SK-N-SH treated with all-trans-retinoic acid at 6 μM for 48 hours (cell line): ENCODE results near the gene ABI3BP.
A peak's percentile ranks its signal among the peaks of the same experiment; 100 is the strongest.

Experiments
- ATAC-seq: fragments of 200-7000 bp; cut with Tn5 transposase; 3 replicates; pipeline ENCODE4 v1.9.1; 2020; ENCODE audit warnings: mild to moderate bottlenecking, moderate library complexity
- ARNTL ChIP-seq: fragments of 450-650 bp; formaldehyde crosslinking; IDR thresholded peaks from 2 replicates; pipeline ENCODE4 v1.5.0; 2020; ENCODE audit warnings: low read depth, mild to moderate bottlenecking, moderate library complexity, borderline replicate concordance
- BACH2 ChIP-seq: fragments of 250-450 bp; sonication (Bioruptor Pico); IDR thresholded peaks from 2 replicates; pipeline ENCODE4 v1.9.0; 2021; ENCODE audit warnings: mild to moderate bottlenecking, borderline replicate concordance
- CSDC2 ChIP-seq: fragments of 250-450 bp; sonication (Bioruptor Pico); IDR thresholded peaks from 2 replicates; pipeline ENCODE4 v1.5.0; 2020; ENCODE audit warnings: mild to moderate bottlenecking, moderate library complexity
- CSRNP3 ChIP-seq: fragments of 250-450 bp; sonication (Bioruptor Pico); IDR thresholded peaks from 2 replicates; pipeline ENCODE4 v1.5.1; 2021; ENCODE audit warnings: mild to moderate bottlenecking, moderate library complexity
- ESRRG ChIP-seq: fragments of 250-450 bp; sonication (Bioruptor Pico); IDR thresholded peaks from 2 replicates; pipeline ENCODE4 v1.6.1; 2021; ENCODE audit warnings: mild to moderate bottlenecking
- GLIS3 ChIP-seq: fragments of 250-450 bp; sonication (Bioruptor Pico); IDR thresholded peaks from 2 replicates; pipeline ENCODE4 v1.5.0; 2020; ENCODE audit warnings: mild to moderate bottlenecking, moderate library complexity
- ISL1 ChIP-seq: fragments of 250-450 bp; sonication (Bioruptor Pico); IDR thresholded peaks from 2 replicates; pipeline ENCODE4 v2.1.2; 2022; ENCODE audit warnings: mild to moderate bottlenecking, moderate library complexity
- OSR1 ChIP-seq: fragments of 250-450 bp; sonication (Bioruptor Pico); IDR thresholded peaks from 2 replicates; pipeline ENCODE4 v1.8.0; 2022; ENCODE audit warnings: moderate library complexity, mild to moderate bottlenecking, inconsistent platforms
- PPARA ChIP-seq: fragments of 250-450 bp; sonication (Bioruptor Pico); IDR thresholded peaks from 2 replicates; pipeline ENCODE4 v1.5.0; 2020; ENCODE audit warnings: mild to moderate bottlenecking, borderline replicate concordance
- RARB ChIP-seq: fragments of 250-450 bp; sonication (Bioruptor Pico); IDR thresholded peaks from 2 replicates; pipeline ENCODE4 v1.8.0; 2021; ENCODE audit warnings: mild to moderate bottlenecking, moderate library complexity
- SNAI2 ChIP-seq: fragments of 250-450 bp; sonication (Bioruptor Pico); IDR thresholded peaks from 2 replicates; pipeline ENCODE4 v1.5.0; 2020; ENCODE audit warnings: mild to moderate bottlenecking, moderate library complexity
- TCF4 ChIP-seq: fragments of 250-450 bp; sonication (Bioruptor Pico); IDR thresholded peaks from 2 replicates; pipeline ENCODE4 v1.8.0; 2021; ENCODE audit warnings: mild to moderate bottlenecking, moderate library complexity, borderline replicate concordance
- TOX ChIP-seq: fragments of 250-450 bp; sonication (Bioruptor Pico); IDR thresholded peaks from 2 replicates; pipeline ENCODE4 v1.8.0; 2021; ENCODE audit warnings: mild to moderate bottlenecking, moderate library complexity, borderline replicate concordance
- ZC3H10 ChIP-seq: fragments of 250-450 bp; sonication (Bioruptor Pico); IDR thresholded peaks from 2 replicates; pipeline ENCODE4 v1.5.1; 2021; ENCODE audit warnings: mild to moderate bottlenecking, moderate library complexity
- ZFP3 ChIP-seq: fragments of 250-450 bp; sonication (Bioruptor Pico); IDR thresholded peaks from 2 replicates; pipeline ENCODE4 v1.5.0; 2020; ENCODE audit warnings: mild to moderate bottlenecking, moderate library complexity
- ZFP30 ChIP-seq: fragments of 450-650 bp; formaldehyde crosslinking; IDR thresholded peaks from 2 replicates; pipeline ENCODE4 v1.5.0; 2022; ENCODE audit warnings: mild to moderate bottlenecking, moderate library complexity
- ZNF565 ChIP-seq: fragments of 450-650 bp; formaldehyde crosslinking; conservative IDR thresholded peaks from 2 replicates; pipeline ENCODE4 v1.5.0; 2020; ENCODE audit warnings: low read depth, mild to moderate bottlenecking, moderate library complexity
- ZNF70 ChIP-seq: fragments of 450-650 bp; formaldehyde crosslinking; IDR thresholded peaks from 2 replicates; pipeline ENCODE4 v1.5.0; 2020; ENCODE audit warnings: mild to moderate bottlenecking, moderate library complexity
- TF ChIP-seq, protein P1 (sequence below): fragments of 250-450 bp; sonication (Bioruptor Pico); IDR thresholded peaks from 2 replicates; pipeline ENCODE4 v1.5.0; 2020; ENCODE audit warnings: mild to moderate bottlenecking, moderate library complexity
- TF ChIP-seq, protein P2 (sequence below): fragments of 250-450 bp; sonication (Bioruptor Pico); IDR thresholded peaks from 2 replicates; pipeline ENCODE4 v1.8.0; 2020; ENCODE audit warnings: mild to moderate bottlenecking, moderate library complexity, borderline replicate concordance
- TF ChIP-seq, protein P3 (sequence below): fragments of 250-450 bp; sonication (Bioruptor Pico); IDR thresholded peaks from 2 replicates; pipeline ENCODE4 v1.8.0; 2021; ENCODE audit warnings: low read depth, mild to moderate bottlenecking, moderate library complexity, borderline replicate concordance

Gene ABI3BP

DNA sequence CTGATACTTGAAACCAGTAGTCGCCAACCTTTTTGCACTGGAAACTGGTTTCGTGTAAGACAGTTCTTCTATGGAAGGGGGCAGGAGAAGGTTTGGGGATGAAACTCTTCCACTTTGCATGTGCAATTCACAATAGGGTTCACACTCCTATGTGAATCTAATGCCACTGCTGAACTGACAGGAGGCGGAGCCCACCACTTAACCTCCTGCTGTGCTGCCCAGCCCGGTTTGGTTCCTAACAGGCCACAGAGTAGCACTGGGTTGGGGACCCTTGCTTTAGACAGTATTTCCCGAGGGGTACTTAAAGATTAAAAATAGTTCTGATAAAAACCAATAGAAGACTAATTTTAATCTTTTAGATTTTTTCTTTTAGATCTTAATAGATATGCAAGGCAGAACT, 272.8 kb downstream of the ABI3BP start (continued):
- TF ChIP-seq, protein P1, sequence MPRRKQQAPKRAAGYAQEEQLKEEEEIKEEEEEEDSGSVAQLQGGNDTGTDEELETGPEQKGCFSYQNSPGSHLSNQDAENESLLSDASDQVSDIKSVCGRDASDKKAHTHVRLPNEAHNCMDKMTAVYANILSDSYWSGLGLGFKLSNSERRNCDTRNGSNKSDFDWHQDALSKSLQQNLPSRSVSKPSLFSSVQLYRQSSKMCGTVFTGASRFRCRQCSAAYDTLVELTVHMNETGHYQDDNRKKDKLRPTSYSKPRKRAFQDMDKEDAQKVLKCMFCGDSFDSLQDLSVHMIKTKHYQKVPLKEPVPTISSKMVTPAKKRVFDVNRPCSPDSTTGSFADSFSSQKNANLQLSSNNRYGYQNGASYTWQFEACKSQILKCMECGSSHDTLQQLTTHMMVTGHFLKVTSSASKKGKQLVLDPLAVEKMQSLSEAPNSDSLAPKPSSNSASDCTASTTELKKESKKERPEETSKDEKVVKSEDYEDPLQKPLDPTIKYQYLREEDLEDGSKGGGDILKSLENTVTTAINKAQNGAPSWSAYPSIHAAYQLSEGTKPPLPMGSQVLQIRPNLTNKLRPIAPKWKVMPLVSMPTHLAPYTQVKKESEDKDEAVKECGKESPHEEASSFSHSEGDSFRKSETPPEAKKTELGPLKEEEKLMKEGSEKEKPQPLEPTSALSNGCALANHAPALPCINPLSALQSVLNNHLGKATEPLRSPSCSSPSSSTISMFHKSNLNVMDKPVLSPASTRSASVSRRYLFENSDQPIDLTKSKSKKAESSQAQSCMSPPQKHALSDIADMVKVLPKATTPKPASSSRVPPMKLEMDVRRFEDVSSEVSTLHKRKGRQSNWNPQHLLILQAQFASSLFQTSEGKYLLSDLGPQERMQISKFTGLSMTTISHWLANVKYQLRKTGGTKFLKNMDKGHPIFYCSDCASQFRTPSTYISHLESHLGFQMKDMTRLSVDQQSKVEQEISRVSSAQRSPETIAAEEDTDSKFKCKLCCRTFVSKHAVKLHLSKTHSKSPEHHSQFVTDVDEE (CRISPR knock-in tag) = no peak
- TF ChIP-seq BACH2 (CRISPR knock-in tag) = no peak

DNA sequence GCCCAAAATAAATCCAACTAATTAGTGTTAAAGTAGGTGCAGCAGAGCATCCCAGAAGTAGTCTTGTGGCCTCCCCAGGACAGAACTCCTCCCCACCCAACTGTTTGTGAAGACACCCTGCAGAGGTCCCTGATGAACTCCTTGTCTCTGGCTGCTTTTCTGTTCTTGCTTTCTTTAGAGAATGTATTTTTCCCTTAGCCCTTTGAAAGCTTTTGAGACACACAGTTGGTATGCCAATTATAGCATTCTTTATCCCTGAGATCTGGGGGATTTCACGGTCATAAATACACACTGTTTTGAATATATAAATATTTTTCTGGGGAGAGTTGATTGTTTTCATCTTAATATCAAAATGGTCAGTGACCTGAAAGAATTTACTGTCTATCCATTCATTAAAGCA, 274.1 kb downstream of the ABI3BP start:
- ATAC-seq = no peak

DNA sequence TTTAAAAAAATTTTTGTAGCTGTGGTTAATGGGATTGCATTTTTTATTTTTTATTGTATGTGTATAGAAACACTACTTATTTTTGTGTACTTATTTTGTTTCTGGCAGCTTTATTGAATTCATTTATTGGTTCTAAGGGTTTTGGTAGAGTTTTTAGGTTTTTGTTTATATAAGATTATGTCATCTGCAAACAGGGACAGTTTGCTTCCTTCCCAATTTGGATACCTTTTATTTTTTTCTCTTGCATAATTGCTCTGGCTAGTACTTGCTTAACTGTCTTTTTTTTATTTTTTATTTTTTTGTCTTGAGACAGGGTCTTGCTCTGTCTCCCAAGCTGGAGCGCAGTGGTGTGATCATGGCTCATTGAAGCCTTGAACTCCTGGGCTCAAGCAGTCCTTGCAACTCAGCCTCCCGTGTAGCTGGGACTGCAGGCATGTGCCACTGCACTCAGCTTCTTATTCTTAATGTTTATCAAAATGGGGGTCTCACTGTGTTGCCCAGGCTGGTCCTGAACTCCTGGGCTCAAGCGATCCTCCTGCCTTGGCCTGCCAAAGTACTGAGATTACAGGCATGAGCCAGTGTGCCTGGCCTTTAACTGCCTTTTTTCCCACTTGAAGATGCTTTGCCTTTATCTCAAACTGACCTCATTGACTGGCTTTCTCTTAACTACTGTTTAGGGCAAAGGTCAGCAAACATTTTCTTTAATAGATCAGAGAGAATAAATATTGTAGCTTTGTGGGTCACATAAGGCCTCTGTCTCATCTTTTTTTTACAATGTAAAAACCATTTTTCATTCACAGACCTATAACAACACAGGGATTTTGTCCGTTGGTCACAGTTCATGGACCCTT, 275.4 kb downstream of the ABI3BP start:
- TF ChIP-seq ZFP30 (no peak), GLIS3 (CRISPR knock-in tag) (no peak), ISL1 (no peak), ESRRG (CRISPR knock-in tag) (no peak), ZC3H10 (CRISPR knock-in tag) (no peak), TCF4 (CRISPR knock-in tag) (no peak), ARNTL (CRISPR knock-in tag) (no peak), SNAI2 (CRISPR knock-in tag) (no peak)
- TF ChIP-seq, protein P2, sequence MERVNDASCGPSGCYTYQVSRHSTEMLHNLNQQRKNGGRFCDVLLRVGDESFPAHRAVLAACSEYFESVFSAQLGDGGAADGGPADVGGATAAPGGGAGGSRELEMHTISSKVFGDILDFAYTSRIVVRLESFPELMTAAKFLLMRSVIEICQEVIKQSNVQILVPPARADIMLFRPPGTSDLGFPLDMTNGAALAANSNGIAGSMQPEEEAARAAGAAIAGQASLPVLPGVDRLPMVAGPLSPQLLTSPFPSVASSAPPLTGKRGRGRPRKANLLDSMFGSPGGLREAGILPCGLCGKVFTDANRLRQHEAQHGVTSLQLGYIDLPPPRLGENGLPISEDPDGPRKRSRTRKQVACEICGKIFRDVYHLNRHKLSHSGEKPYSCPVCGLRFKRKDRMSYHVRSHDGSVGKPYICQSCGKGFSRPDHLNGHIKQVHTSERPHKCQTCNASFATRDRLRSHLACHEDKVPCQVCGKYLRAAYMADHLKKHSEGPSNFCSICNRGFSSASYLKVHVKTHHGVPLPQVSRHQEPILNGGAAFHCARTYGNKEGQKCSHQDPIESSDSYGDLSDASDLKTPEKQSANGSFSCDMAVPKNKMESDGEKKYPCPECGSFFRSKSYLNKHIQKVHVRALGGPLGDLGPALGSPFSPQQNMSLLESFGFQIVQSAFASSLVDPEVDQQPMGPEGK = no peak
- TF ChIP-seq, all 23 proteins: peak for 0

More for the DNA sequence above, 274.1 kb downstream of the ABI3BP start:
- TF ChIP-seq CSRNP3 (no peak), ISL1 (0 out of 2 replicates have a peak, but pooled peaks have one; percentile 6)
- TF ChIP-seq, all 23 proteins: peak for 1

DNA sequence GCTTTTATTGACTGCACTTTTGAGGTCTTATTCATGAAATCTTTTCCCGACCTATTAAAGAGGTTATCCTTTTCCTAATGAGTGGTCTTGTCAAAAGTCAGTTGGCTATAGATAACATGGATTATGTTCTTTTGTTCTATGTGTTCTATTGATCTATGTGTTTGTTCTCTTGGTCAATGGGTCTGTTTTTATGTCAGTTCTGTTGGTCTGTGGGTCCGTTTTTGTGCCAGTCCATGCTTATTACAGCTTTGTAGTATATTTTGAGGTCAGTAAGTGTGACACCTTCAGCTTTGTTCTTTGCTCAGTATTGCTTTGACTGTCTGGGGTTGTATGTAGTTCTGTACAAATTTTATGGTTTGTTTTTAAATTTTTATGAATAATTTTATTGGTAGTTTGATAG, 276.2 kb downstream of the ABI3BP start:
- no peak for ATAC-seq
- TF ChIP-seq ISL1 (no peak), PPARA (CRISPR knock-in tag) (no peak), TCF4 (CRISPR knock-in tag) (no peak), CSRNP3 (no peak), ZC3H10 (CRISPR knock-in tag) (no peak), BACH2 (CRISPR knock-in tag) (no peak), OSR1 (CRISPR knock-in tag) (no peak), RARB (CRISPR knock-in tag) (no peak), TOX (CRISPR knock-in tag) (no peak), ZNF565 (no peak), ESRRG (CRISPR knock-in tag) (no peak), ZNF70 (no peak), ZFP3 (no peak), GLIS3 (CRISPR knock-in tag) (no peak), ARNTL (CRISPR knock-in tag) (no peak), CSDC2 (CRISPR knock-in tag) (no peak), SNAI2 (CRISPR knock-in tag) (no peak)
- TF ChIP-seq, protein P1 (CRISPR knock-in tag) = no peak
- TF ChIP-seq, protein P3, sequence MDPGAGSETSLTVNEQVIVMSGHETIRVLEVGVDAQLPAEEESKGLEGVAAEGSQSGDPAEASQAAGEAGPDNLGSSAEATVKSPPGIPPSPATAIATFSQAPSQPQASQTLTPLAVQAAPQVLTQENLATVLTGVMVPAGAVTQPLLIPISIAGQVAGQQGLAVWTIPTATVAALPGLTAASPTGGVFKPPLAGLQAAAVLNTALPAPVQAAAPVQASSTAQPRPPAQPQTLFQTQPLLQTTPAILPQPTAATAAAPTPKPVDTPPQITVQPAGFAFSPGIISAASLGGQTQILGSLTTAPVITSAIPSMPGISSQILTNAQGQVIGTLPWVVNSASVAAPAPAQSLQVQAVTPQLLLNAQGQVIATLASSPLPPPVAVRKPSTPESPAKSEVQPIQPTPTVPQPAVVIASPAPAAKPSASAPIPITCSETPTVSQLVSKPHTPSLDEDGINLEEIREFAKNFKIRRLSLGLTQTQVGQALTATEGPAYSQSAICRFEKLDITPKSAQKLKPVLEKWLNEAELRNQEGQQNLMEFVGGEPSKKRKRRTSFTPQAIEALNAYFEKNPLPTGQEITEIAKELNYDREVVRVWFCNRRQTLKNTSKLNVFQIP = no peak

More for the DNA sequence above, 275.4 kb downstream of the ABI3BP start:
- no peak for ATAC-seq
